Tibial nerve (tissue), 3 donors: ENCODE data around the gene TCF19.

Experiments
- CTCF ChIP-seq, 5 experiments: fragments of 200-600 bp in 3 of 5; fragments of 450-650 bp in 2 of 5; sonication (generic) in 3 of 5; IDR thresholded peaks; one replicate each; pipeline ENCODE4 v1.5.1; 2016 to 2019; ENCODE audit warnings: antibody characterized with exemption in 5 of 5, mild to moderate bottlenecking in 3 of 5, moderate library complexity in 2 of 5
- POLR2A ChIP-seq, 2 donors: fragments of 450-650 bp; IDR thresholded peaks; one replicate each; pipeline ENCODE4 v1.6.1; 2017; ENCODE audit warnings: antibody characterized with exemption in 2 of 2, mild to moderate bottlenecking in 2 of 2, moderate library complexity in 2 of 2

- TF ChIP-seq POLR2A (IDR thresholded peaks at IDR 0.05): no peak
- TF ChIP-seq CTCF (IDR thresholded peaks at IDR 0.05): no peak
Measured at GRCh38 chr6:31187780-31188194, 29.4 kb downstream of the TCF19 start.
